ENCODE results near the gene LAPTM4A. TPM values are rescaled to one million over a fixed set of nuclear protein-coding genes. Genes with fewer than 3 reads are reported as not detected.
"Not testable (repeated sequence)": the region's sequence is repeated elsewhere in the genome, so short reads cannot be mapped to it uniquely, and the experiment has no call there.

Gene LAPTM4A
- total RNA-seq, 1 donor from 2014 or later: 253 TPM

DNA sequence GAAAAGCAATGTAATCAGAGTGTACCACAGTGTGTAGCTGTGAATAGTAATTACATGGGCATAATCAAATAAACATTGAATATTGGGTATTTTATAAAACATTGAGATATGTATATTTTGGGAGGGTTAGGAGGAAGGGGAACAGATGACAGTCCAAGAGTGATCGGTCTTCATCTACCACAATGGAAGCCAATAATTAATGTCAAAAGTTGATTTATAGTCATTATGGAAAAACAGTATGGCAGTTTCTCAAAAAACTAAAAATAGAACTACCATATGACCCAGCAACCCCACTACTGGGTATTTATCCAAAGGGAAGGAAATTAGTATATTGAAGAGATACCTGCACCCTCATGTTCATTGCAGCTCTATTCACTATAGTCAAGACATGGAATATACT is 5.8 kb upstream of the LAPTM4A start:
- ATAC-seq: no peak
- DNase-seq (ENCODE audit: low spot score): no peak
- intact Hi-C loops (cut with DNase I): no loop called here

- no peak for DNase-seq (ENCODE audit: low spot score)
- ATAC-seq: no peak
- intact Hi-C loops (cut with DNase I): no loop called here
Observed at GRCh38 chr2:20054931-20055330, 3.5 kb upstream of the LAPTM4A start.

GRCh38 chr2:20054119-20054518 is 2.7 kb upstream of the LAPTM4A start:
- ATAC-seq (no peak), DNase-seq (ENCODE audit: low spot score) (no peak)
- intact Hi-C loops (cut with DNase I): no loop called here

- DNase-seq (ENCODE audit: low spot score) (peak; percentile 69), ATAC-seq (no peak)
Observed at GRCh38 chr2:20052861-20053281, 1.4 kb upstream of the LAPTM4A start.

GRCh38 chr2:20052229-20052851 is 912 bp upstream of the LAPTM4A start:
- ATAC-seq: no peak
- DNase-seq (ENCODE audit: low spot score): no peak
- intact Hi-C loops (cut with DNase I): no loop called here

More at GRCh38 chr2:20052861-20053281, 1.4 kb upstream of the LAPTM4A start:
- intact Hi-C loops (cut with DNase I): no loop called here

GRCh38 chr2:20050646-20051531 is 539 bp downstream of the LAPTM4A start:
- ATAC-seq: peak; percentile 46

DNA sequence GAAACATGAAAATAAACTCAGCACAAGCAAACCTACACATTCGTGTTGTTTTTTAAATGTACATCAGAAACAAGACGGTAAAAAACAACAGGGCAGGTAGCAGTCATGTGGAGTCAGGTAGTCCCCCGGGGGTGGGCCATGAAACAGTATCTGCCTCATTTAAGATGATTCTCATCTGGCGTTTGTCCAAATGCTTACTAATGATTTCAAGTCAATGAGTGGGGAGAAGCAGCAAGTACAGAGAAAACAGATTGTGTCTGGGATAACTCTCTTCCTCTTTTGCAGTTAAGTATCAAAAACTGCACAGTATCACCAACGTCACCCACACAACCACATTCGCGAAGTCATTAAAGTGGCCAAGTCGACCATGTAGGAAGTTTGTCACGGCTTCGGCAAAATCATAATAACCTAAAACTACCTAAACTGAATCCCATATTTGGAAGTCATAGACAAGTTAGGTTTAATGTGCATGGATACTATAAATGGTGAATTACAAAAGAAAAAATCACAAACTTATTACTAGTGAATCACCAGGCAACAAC is 1.3 kb downstream of the LAPTM4A start:
- intact Hi-C loops (cut with DNase I): no loop called here
- DNase-seq (ENCODE audit: low spot score) (no peak), ATAC-seq (no peak)

More at GRCh38 chr2:20050646-20051531, 539 bp downstream of the LAPTM4A start:
- peak; percentile 82 for DNase-seq (ENCODE audit: low spot score)
- intact Hi-C loops (cut with DNase I): no loop called here

- no peak for ATAC-seq
- intact Hi-C loops (cut with DNase I): no loop called here
- DNase-seq (ENCODE audit: low spot score): no peak
Observed at GRCh38 chr2:20049637-20050036, 1.8 kb downstream of the LAPTM4A start.

DNA sequence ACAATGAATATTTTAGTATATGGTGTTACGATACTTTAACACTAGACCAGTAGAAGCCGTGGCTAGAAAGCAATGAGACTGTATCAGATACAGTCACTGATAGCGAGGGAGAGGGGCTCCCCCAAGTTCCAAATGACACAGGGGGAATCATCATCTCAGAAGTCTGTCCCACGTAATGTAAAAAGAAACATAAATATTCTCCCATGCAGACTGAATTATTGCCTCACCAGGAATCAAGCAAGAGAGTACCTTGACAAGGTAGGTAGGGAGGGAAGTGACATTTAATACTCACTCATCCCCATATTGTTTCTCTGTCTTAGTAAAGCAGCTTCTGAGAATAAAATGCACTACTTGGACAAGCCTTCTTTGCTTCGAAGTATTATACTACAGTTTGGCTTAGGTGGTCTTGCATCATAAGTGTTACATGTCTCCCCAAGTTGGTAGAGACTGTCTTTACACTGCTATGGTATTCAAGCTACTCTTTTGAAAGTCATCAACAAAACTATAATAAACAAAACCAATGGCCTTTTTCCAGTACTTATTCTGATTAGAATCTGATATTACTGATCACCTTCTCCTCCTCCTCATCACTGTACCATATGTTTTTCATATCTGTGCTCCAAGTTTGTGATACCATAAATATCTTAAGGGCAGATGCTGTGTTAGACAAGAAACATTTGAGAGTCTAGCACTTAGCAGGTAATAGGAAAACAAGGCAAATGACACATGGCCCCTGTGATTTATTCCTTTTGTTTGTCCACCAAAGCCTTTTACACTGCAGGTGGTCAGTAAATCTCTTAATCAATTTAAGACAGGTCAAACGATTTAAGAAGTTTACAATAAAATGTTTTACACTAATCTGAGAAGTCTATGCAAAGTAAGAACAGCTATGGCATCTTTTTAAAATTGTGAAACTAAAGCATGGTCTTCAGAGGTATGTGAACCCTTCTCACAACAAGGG is 2.7 kb downstream of the LAPTM4A start:
- ATAC-seq (no peak), DNase-seq (ENCODE audit: low spot score) (no peak)
- intact Hi-C loops (cut with DNase I): no loop called here

DNA sequence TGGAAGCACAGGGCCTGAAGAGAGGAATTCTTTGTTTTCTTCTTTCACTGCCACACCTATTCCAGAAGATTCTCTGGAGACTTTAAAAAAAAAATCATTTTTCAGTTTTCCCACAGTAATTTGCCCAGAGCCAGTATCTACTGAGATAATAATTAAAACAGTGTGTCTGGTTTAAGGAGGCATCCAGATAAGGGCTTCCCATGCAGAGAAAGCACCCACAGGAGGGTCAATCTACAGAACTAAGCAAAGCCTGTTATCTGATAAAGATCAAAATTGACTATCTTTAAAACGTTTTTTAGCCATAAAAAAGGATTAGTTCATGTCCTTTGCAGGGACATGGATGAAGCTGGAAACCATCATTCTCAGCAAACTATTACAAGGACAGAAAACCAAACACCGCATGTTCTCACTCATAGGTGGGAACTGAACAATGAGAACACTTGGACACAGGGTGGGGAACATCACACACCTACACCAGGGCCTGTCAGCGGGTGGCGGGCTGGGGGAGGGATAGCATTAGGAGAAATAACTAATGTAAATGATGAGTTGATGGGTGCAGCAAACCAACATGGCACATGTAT is 5.6 kb downstream of the LAPTM4A start:
- intact Hi-C loops (cut with DNase I); ATAC-seq; DNase-seq (ENCODE audit: low spot score): not testable (repeated sequence)

DNA sequence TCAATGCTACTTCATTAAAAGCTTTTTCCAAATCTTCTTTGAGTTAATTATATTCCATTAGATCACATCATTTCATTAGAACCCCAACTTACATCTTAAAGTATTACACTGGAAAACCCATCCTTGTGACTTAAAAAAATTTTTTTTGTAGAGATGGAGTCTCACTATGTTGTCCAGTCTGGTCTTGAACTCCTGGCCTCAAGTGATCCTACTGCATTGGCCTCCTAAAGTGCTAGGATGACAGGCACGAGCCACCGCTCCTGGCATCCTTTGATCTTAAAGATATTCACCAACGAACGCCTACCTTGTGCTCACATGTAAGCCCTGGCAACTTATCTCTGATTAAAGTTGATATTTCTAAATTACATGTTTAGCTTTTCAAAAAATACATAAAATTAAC is 6.7 kb downstream of the LAPTM4A start:
- DNase-seq (ENCODE audit: low spot score) (no peak), ATAC-seq (no peak)
- intact Hi-C loops (cut with DNase I): no loop called here

DNA sequence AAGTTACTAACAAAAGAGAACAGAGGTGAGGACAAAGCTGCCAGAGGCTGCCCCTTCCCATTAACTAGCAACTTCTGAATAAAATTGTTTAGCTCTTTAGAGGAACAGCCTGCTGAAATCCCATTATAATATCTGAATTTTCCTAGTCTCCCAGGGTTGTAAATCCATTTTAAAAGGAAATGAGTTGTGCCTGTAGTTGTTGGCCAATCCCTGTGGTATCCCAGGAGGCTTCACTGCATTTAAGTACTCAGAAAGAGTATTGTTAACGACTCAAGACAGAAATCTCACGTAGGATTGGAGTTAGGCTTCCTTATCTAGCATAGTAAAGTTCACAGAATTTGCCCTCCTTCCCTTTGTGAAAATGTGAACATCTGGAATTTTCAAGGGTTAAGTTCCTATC is 8.9 kb downstream of the LAPTM4A start:
- intact Hi-C loops (cut with DNase I): no loop called here
- no peak for DNase-seq (ENCODE audit: low spot score)
- peak; percentile 63 for ATAC-seq

- ATAC-seq: no peak
- DNase-seq (ENCODE audit: low spot score): no peak
- intact Hi-C loops (cut with DNase I): no loop called here
Observed at GRCh38 chr2:20040489-20041172, 10.8 kb downstream of the LAPTM4A start.

GRCh38 chr2:20037660-20038059 is 13.8 kb downstream of the LAPTM4A start:
- intact Hi-C loops (cut with DNase I): no loop called here
- DNase-seq (ENCODE audit: low spot score) (no peak), ATAC-seq (no peak)

GRCh38 chr2:20035955-20036666 is 15.3 kb downstream of the LAPTM4A start:
- ATAC-seq (peak; percentile 22), DNase-seq (ENCODE audit: low spot score) (no peak)
- intact Hi-C loops (cut with DNase I): no loop called here

GRCh38 chr2:20034821-20035220 is 16.6 kb downstream of the LAPTM4A start:
- ATAC-seq (no peak), DNase-seq (ENCODE audit: low spot score) (no peak)
- intact Hi-C loops (cut with DNase I): no loop called here

DNA sequence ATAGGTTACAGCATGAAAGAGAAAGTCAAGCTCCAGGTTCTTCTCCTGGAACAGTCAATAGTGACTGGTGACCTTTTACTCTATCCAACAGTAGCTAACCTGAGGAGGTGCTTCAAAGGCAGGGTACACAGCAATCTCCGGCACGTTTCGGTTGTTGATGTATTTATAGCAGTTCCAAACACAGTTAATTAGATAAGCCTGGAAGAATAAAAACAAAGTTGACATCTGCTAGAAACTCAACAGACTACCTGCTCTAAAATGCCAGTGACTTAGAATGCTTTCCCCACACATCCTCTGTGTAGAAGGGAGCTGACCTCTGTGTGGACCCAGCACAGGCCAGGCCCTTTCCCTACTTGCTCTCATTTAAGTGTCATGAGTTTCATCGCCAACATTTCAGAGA is 17.2 kb downstream of the LAPTM4A start:
- DNase-seq (ENCODE audit: low spot score): no peak
- intact Hi-C loops (cut with DNase I): no loop called here
- ATAC-seq: no peak

DNA sequence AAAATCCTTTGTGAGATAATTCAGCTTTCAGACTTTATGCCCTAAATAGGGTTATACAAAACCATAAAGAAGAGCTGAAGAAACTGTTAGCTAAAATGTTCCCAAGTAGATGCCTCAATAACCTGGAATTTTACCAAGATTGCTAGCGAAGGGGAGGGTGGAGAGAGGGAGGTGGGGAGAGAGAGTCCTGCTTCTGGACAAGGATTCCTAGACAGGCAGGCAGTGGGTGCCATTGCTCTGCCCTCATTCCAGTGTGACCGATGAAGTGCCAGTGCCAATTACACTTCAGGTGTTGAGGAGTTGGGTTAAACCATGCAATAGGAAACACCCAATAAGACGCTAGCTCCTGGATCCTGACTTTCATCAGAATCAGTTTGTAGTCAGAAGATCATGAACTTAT is 18.1 kb downstream of the LAPTM4A start:
- intact Hi-C loops (cut with DNase I): no loop called here
- DNase-seq (ENCODE audit: low spot score): no peak
- ATAC-seq: no peak
